Neural cell (in vitro differentiated cells): ENCODE measurements around the gene TUBB8B. TPM values are rescaled to one million over a fixed set of nuclear protein-coding genes. Genes with fewer than 3 reads are reported as not detected.
"Not testable (repeated sequence)": the region's sequence is repeated elsewhere in the genome, so short reads cannot be mapped to it uniquely, and the experiment has no call there.

ENCODE experiments used
- H2AFZ ChIP-seq: fragments of 200-600, 300-800 bp; sonication (generic), shearing (Covaris generic); 2 replicates; pipeline ENCODE4 v1.6.0; 2014; ENCODE audit warnings: low read depth, mild to moderate bottlenecking, antibody characterized with exemption, low read length, moderate library complexity
- H3F3A ChIP-seq: fragments of 200-600 bp; shearing (Covaris generic); 2 replicates; pipeline ENCODE4 v1.6.1; 2016; ENCODE audit warnings: mild to moderate bottlenecking, moderate library complexity, mixed read lengths, antibody characterized with exemption, low read length; ENCODE audit not compliant: insufficient read depth, poor library complexity, severe bottlenecking
- H3K27ac ChIP-seq: fragments of 200-600, 300-800 bp; sonication (generic), shearing (Covaris generic); 2 replicates; pipeline ENCODE4 v1.5.1; 2014; ENCODE audit warnings: mild to moderate bottlenecking, low read length, moderate library complexity
- H3K27me3 ChIP-seq: fragments of 300-800, 200-600 bp; sonication (generic), shearing (Covaris generic); 2 replicates; pipeline ENCODE4 v1.6.0; 2014; ENCODE audit warnings: mild to moderate bottlenecking, low read depth, low read length, moderate library complexity; ENCODE audit not compliant: insufficient read depth
- H3K36me3 ChIP-seq: fragments of 300-800, 200-600 bp; sonication (generic), shearing (Covaris generic); 2 replicates; pipeline ENCODE4 v1.5.1; 2014; ENCODE audit warnings: mild to moderate bottlenecking, antibody characterized with exemption, low read length, moderate library complexity; ENCODE audit not compliant: insufficient read depth
- H3K4me2 ChIP-seq: fragments of 300-800, 200-600 bp; sonication (generic), shearing (Covaris generic); 2 replicates; pipeline ENCODE4 v1.6.0; 2014; ENCODE audit warnings: mild to moderate bottlenecking, low read length
- H3K4me3 ChIP-seq: fragments of 300-800, 200-600 bp; sonication (generic), shearing (Covaris generic); 2 replicates; pipeline ENCODE4 v1.5.1; 2014; ENCODE audit warnings: mild to moderate bottlenecking, low read length, moderate library complexity
- H3K79me2 ChIP-seq: fragments of 200-600 bp; shearing (Covaris generic); replicated peaks from 2 replicates; pipeline ENCODE4 v1.6.0; 2014; ENCODE audit warnings: mild to moderate bottlenecking, low read length, moderate library complexity; ENCODE audit not compliant: insufficient read depth
- H3K9ac ChIP-seq: fragments of 300-800, 200-600 bp; sonication (generic), shearing (Covaris generic); 2 replicates; pipeline ENCODE4 v1.6.1; 2016; ENCODE audit warnings: mild to moderate bottlenecking, low read length, mixed read lengths
- H3K9me2 ChIP-seq: fragments of 200-600 bp; shearing (Covaris generic); 2 replicates; pipeline ENCODE4 v1.6.1; 2016; ENCODE audit warnings: mild to moderate bottlenecking, low read length, mixed read lengths; ENCODE audit not compliant: insufficient read depth
- H3K9me3 ChIP-seq: fragments of 200-600, 300-800 bp; sonication (generic), shearing (Covaris generic); 2 replicates; pipeline ENCODE4 v1.6.1; 2016; ENCODE audit warnings: mild to moderate bottlenecking, mixed run types, low read length, moderate library complexity, mixed read lengths
- H4K20me1 ChIP-seq: fragments of 200-600 bp; shearing (Covaris generic); 2 replicates; pipeline ENCODE4 v1.6.1; 2016; ENCODE audit warnings: mild to moderate bottlenecking, mixed run types; ENCODE audit not compliant: insufficient read depth
- polyA plus RNA-seq: library from polyadenylated mRNA; depleted of rRNA; stranded (reverse); fragments of >200 nt; gene quantifications from 2 replicates; pipeline ENCODE4 v1.2.3, GENCODE V29; 2014
- small RNA-seq, 3 experiments: library from RNA; depleted of rRNA; stranded (forward); fragments of <200 nt; gene quantifications; one replicate each; pipeline ENCODE3, GENCODE V24; 2012

The TUBB8B gene
- polyA plus RNA-seq, 1 donor from 2014 or later: not detected

DNA sequence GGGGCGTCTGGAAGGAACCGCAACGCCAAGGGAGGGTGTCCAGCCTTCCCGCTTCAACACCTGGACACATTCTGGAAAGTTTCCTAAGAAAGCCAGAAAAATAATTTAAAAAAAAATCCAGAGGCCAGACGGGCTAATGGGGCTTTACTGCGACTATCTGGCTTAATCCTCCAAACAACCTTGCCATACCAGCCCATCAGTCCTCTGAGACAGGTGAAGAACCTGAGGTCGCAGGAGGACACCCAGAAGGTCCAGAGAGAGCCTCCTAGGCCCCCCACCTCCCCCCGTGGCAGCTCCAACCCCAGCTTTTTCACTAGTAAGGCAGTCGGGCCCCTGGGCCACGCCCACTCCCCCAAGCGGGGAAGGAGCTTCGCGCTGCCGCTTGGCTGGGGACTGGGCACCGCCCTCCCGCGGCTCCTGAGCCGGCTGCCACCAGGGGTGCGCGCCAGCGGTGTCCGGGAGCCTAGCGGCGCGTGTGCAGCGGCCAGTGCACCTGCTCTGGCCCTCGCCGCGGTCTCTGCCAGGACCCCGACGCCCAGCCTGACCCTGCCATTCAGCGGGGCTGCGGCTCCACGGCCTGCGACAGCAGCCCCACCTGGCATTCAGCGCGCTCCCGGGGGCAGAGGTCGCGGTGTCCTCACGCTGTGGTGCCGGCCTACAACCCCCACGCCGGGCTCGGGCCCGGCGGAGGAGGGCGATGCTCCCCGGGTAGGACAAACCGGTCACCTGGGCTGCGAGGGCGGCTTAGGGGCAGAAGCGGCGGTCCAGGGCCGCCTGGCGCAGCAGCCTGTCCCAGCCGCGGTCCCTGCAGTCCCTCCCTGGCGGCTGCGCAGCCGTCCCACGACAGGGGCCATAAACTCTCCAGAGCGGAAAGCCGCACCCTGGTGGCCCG, 37.8 kb downstream of the TUBB8B start:
- not testable (repeated sequence) for H3K4me2 ChIP-seq, H2AFZ ChIP-seq, H3F3A ChIP-seq, H3K9ac ChIP-seq, H4K20me1 ChIP-seq, H3K9me3 ChIP-seq, H3K79me2 ChIP-seq, H3K36me3 ChIP-seq, H3K27me3 ChIP-seq, H3K27ac ChIP-seq, H3K9me2 ChIP-seq, H3K4me3 ChIP-seq

DNA sequence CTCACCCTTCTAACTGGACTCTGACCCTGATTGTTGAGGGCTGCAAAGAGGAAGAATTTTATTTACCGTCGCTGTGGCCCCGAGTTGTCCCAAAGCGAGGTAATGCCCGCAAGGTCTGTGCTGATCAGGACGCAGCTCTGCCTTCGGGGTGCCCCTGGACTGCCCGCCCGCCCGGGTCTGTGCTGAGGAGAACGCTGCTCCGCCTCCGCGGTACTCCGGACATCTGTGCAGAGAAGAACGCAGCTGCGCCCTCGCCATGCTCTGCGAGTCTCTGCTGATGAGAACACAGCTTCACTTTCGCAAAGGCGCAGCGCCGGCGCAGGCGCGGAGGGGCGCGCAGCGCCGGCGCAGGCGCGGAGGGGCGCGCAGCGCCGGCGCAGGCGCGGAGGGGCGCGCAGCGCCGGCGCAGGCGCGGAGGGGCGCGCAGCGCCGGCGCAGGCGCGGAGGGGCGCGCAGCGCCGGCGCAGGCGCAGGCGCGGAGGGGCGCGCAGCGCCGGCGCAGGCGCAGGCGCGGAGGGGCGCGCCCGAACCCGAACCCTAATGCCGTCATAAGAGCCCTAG, 38.7 kb downstream of the TUBB8B start:
- H3K4me2 ChIP-seq, H3K27me3 ChIP-seq, H3K9me3 ChIP-seq, H3K27ac ChIP-seq, H3K36me3 ChIP-seq, H3K4me3 ChIP-seq, H3K9ac ChIP-seq, H4K20me1 ChIP-seq, H3F3A ChIP-seq, H3K79me2 ChIP-seq, H2AFZ ChIP-seq, H3K9me2 ChIP-seq: not testable (repeated sequence)

DNA sequence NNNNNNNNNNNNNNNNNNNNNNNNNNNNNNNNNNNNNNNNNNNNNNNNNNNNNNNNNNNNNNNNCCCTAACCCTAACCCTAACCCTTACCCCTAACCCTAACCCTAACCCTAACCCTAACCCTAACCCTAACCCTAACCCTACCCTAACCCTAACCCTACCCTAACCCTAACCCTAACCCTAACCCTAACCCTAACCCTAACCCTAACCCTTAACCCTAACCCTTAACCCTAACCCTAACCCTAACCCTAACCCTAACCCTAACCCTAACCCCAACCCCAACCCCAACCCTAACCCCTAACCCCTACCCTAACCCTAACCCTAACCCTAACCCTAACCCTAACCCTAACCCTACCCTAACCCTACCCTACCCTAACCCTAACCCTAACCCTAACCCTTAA, 39.5 kb downstream of the TUBB8B start:
- H3K4me3 ChIP-seq, H3K79me2 ChIP-seq, H3K27ac ChIP-seq, H2AFZ ChIP-seq, H4K20me1 ChIP-seq, H3K9ac ChIP-seq, H3K27me3 ChIP-seq, H3K9me3 ChIP-seq, H3F3A ChIP-seq, H3K4me2 ChIP-seq, H3K36me3 ChIP-seq, H3K9me2 ChIP-seq: not testable (repeated sequence)

Small RNA genes lying within 50 kb of the gene (small RNA-seq; reads per million reads assigned to genes)
- 0 reads per million in 3 experiments for gene AP001005.2

Other genes with a start within 250 kb of the TUBB8B start
- 41.7 and 42.4 TPM in 2 replicates for gene USP14, start 108.9 kb upstream of the TUBB8B start, polyA plus RNA-seq
- gene THOC1, start 218.4 kb upstream of the TUBB8B start, polyA plus RNA-seq: 145 and 168 TPM in 2 replicates